ENCODE measurements around the gene LIAS. TPM values are rescaled to one million over a fixed set of nuclear protein-coding genes. Genes with fewer than 3 reads are reported as not detected.

LIAS gene
- total and polyA plus RNA-seq, 2 of the 13 experiments (the other 11 are each of a cell fraction or from before 2014, with no cell fraction given) = 16.0 to 16.6 TPM

DNA sequence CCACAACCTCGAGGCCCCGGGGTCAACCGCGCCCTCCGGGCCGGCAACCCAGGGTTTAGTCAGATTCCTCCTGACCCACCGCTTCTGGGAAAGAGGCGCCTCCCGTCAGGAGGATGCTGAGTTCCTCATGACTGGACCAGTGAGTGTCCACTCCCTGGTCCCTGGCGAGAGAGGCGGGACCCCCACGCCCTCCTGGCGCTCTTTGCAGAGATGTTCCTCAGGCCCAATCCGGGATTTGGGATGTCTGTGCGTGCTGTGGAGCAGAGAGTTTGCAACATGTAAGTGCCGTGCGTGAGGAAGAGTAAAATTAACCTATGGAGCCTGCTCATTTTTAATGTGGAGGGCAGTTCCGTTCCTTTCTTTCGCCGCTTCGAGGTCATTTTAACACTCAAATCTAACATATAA is 69.2 kb downstream of the LIAS start (continued):
- TF ChIP-seq, protein P1, sequence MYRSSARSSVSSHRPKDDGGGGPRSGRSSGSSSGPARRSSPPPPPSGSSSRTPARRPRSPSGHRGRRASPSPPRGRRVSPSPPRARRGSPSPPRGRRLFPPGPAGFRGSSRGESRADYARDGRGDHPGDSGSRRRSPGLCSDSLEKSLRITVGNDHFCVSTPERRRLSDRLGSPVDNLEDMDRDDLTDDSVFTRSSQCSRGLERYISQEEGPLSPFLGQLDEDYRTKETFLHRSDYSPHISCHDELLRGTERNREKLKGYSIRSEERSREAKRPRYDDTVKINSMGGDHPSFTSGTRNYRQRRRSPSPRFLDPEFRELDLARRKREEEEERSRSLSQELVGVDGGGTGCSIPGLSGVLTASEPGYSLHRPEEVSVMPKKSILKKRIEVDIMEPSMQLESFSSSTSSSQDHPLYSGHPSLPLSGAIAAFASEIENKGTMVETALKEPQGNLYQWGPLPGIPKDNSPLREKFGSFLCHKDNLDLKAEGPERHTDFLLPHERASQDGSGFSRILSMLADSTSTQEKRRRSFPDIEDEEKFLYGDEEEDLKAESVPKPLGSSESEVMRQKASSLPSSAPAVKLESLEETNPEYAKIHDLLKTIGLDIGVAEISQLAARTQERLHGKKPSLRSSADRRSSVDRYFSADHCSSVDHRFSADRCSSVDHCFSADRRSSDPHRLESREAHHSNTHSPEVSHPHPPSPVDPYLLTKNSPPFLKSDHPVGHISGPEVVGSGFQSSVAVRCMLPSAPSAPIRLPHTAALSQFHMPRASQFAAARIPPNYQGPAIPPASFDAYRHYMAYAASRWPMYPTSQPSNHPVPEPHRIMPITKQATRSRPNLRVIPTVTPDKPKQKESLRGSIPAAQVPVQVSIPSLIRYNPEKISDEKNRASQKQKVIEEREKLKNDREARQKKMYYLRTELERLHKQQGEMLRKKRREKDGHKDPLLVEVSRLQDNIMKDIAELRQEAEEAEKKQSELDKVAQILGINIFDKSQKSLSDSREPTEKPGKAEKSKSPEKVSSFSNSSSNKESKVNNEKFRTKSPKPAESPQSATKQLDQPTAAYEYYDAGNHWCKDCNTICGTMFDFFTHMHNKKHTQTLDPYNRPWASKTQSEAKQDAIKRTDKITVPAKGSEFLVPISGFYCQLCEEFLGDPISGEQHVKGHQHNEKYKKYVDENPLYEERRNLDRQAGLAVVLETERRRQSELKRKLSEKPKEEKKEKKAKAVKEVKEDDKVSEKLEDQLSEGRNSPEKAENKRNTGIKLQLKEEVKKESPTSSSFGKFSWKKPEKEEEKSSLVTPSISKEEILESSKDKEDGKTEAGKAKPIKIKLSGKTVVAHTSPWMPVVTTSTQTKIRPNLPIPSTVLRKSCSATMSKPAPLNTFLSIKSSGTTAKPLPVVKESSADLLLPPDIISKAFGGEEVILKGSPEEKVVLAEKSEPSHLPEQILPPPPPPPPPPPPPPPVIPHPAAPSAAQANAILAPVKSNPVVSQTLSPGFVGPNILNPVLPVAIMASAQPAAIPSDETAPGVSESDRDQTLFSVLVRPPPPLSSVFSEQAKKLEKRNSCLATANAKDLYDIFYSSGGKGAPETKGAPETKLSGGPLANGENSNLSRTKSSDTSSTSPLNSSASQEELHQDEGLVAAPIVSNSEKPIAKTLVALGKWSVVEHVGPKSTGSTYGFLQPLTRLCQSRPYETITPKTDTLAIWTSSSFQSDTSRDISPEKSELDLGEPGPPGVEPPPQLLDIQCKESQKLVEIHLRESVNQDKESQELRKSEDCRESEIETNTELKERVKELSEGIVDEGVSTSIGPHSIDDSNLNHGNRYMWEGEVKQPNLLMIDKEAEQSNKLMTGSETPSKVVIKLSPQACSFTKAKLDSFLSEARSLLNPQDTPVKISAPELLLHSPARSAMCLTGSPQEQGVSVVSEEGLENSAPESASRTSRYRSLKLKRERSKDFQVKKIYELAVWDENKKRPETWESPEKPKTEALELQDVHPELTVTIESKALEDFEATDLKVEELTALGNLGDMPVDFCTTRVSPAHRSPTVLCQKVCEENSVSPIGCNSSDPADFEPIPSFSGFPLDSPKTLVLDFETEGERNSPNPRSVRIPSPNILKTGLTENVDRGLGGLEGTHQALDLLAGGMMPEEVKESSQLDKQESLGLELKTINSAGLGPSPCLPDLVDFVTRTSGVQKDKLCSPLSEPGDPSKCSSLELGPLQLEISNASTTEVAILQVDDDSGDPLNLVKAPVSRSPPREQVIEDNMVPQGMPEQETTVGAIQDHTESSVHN (CRISPR knock-in tag; IDR thresholded peaks at IDR 0.05) = 0 out of 2 replicates have a peak, but pooled peaks have one; percentile 1
- TF ChIP-seq, protein P2, sequence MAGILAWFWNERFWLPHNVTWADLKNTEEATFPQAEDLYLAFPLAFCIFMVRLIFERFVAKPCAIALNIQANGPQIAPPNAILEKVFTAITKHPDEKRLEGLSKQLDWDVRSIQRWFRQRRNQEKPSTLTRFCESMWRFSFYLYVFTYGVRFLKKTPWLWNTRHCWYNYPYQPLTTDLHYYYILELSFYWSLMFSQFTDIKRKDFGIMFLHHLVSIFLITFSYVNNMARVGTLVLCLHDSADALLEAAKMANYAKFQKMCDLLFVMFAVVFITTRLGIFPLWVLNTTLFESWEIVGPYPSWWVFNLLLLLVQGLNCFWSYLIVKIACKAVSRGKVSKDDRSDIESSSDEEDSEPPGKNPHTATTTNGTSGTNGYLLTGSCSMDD (CRISPR knock-in tag; IDR thresholded peaks at IDR 0.05) = no peak
- TF ChIP-seq HOXA5 (CRISPR knock-in tag; IDR thresholded peaks at IDR 0.05) (no peak; the same call in 1 of the 2 replicates), ZNF230 (CRISPR knock-in tag; IDR thresholded peaks at IDR 0.05) (0 out of 2 replicates have a peak, but pooled peaks have one; percentile 22), ZFP90 (CRISPR knock-in tag; IDR thresholded peaks at IDR 0.05; ENCODE audit: borderline replicate concordance) (no peak), PRMT3 (CRISPR knock-in tag; IDR thresholded peaks at IDR 0.05; ENCODE audit: borderline replicate concordance, low read depth) (0 out of 2 replicates have a peak, but pooled peaks have one; percentile 6), ZNF253 (CRISPR knock-in tag; IDR thresholded peaks at IDR 0.05; ENCODE audit: borderline replicate concordance) (peak; percentile 94; the same call in 1 of the 2 replicates), ZNF3 (CRISPR knock-in tag; IDR thresholded peaks at IDR 0.05) (0 out of 2 replicates have a peak, but pooled peaks have one; percentile 6)
- TF ChIP-seq, protein P3, sequence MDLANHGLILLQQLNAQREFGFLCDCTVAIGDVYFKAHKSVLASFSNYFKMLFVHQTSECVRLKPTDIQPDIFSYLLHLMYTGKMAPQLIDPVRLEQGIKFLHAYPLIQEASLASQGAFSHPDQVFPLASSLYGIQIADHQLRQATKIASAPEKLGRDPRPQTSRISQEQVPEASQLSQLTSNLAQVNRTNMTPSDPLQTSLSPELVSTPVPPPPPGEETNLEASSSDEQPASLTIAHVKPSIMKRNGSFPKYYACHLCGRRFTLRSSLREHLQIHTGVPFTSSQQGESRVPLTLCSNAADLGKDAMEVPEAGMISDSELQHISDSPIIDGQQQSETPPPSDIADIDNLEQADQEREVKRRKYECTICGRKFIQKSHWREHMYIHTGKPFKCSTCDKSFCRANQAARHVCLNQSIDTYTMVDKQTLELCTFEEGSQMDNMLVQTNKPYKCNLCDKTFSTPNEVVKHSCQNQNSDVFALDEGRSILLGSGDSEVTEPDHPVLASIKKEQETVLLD (CRISPR knock-in tag; IDR thresholded peaks at IDR 0.05; ENCODE audit: low read depth) = 0 out of 2 replicates have a peak, but pooled peaks have one; percentile 20
- TF ChIP-seq, protein P4, sequence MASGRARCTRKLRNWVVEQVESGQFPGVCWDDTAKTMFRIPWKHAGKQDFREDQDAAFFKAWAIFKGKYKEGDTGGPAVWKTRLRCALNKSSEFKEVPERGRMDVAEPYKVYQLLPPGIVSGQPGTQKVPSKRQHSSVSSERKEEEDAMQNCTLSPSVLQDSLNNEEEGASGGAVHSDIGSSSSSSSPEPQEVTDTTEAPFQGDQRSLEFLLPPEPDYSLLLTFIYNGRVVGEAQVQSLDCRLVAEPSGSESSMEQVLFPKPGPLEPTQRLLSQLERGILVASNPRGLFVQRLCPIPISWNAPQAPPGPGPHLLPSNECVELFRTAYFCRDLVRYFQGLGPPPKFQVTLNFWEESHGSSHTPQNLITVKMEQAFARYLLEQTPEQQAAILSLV (CRISPR knock-in tag; IDR thresholded peaks at IDR 0.05; ENCODE audit: borderline replicate concordance) = 0 out of 2 replicates have a peak, but pooled peaks have one; percentile 24
- TF ChIP-seq, protein P5, sequence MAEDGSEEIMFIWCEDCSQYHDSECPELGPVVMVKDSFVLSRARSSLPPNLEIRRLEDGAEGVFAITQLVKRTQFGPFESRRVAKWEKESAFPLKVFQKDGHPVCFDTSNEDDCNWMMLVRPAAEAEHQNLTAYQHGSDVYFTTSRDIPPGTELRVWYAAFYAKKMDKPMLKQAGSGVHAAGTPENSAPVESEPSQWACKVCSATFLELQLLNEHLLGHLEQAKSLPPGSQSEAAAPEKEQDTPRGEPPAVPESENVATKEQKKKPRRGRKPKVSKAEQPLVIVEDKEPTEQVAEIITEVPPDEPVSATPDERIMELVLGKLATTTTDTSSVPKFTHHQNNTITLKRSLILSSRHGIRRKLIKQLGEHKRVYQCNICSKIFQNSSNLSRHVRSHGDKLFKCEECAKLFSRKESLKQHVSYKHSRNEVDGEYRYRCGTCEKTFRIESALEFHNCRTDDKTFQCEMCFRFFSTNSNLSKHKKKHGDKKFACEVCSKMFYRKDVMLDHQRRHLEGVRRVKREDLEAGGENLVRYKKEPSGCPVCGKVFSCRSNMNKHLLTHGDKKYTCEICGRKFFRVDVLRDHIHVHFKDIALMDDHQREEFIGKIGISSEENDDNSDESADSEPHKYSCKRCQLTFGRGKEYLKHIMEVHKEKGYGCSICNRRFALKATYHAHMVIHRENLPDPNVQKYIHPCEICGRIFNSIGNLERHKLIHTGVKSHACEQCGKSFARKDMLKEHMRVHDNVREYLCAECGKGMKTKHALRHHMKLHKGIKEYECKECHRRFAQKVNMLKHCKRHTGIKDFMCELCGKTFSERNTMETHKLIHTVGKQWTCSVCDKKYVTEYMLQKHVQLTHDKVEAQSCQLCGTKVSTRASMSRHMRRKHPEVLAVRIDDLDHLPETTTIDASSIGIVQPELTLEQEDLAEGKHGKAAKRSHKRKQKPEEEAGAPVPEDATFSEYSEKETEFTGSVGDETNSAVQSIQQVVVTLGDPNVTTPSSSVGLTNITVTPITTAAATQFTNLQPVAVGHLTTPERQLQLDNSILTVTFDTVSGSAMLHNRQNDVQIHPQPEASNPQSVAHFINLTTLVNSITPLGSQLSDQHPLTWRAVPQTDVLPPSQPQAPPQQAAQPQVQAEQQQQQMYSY (CRISPR knock-in tag; IDR thresholded peaks at IDR 0.05) = peak; percentile 13; the same call in 1 of the 2 replicates

All from HepG2 (cell line).